ENCODE results near the gene ALB. TPM values are rescaled to one million over a fixed set of nuclear protein-coding genes. Genes with fewer than 3 reads are reported as not detected.

Gene ALB
- total RNA-seq, 1 donor from 2014 or later: 0.09 TPM

- Mint-ChIP-seq H3K4me1 (no peaks in the 10 kb centered on the region), H3K27me3 (ENCODE audit: insufficient read depth, low read depth) (peaks cover 3% of the 10 kb centered on the region), H3K4me3 (no peak overlapping the region), H3K9me3 (no peaks in the 10 kb centered on the region), H3K27ac (no peak overlapping the region), H3K36me3 (no peaks in the 10 kb centered on the region)
- Histone ChIP-seq H3K27me3 (no peaks in the 10 kb centered on the region), H3K4me2 (no peak overlapping the region), H2AFZ (replicated peaks) (no peak overlapping the region), H3F3A (ENCODE audit: low read depth) (no peaks in the 10 kb centered on the region), H3K79me2 (ENCODE audit: low read depth) (no peaks in the 10 kb centered on the region), H4K20me1 (ENCODE audit: low read depth) (no peaks in the 10 kb centered on the region), H3K27ac (no peak overlapping the region), H3K4me3 (no peak overlapping the region), H3K9ac (no peak overlapping the region), H3K4me1 (no peaks in the 10 kb centered on the region), H3K9me3 (ENCODE audit: low read depth) (no peaks in the 10 kb centered on the region), H3K36me3 (no peaks in the 10 kb centered on the region)
- no peak for DNase-seq (ENCODE audit: low spot score)
- no peak for TF ChIP-seq EZH2phosphoT487 (IDR thresholded peaks at IDR 0.05)
- no peak for TF ChIP-seq EZH2 (IDR thresholded peaks at IDR 0.05)
- no peak for TF ChIP-seq CTCF (IDR thresholded peaks at IDR 0.05)
Observed at GRCh38 chr4:73418677-73419076, 14.6 kb downstream of the ALB start.

- H3K27ac Mint-ChIP-seq: no peak overlapping the region
- Histone ChIP-seq H2AFZ (replicated peaks) (no peak overlapping the region), H3K9ac (no peak overlapping the region), H3K4me3 (no peak overlapping the region), H3F3A (ENCODE audit: low read depth) (no peaks in the 10 kb centered on the region), H3K4me1 (no peaks in the 10 kb centered on the region), H3K36me3 (no peaks in the 10 kb centered on the region), H3K9me3 (ENCODE audit: low read depth) (no peaks in the 10 kb centered on the region), H3K4me2 (no peak overlapping the region), H3K79me2 (ENCODE audit: low read depth) (no peaks in the 10 kb centered on the region), H3K27ac (no peak overlapping the region), H3K27me3 (no peaks in the 10 kb centered on the region), H4K20me1 (ENCODE audit: low read depth) (no peaks in the 10 kb centered on the region)
- no peak overlapping the region for H3K4me3 Mint-ChIP-seq
- peaks cover 3% of the 10 kb centered on the region for H3K27me3 Mint-ChIP-seq (ENCODE audit: insufficient read depth, low read depth)
- no peak for DNase-seq (ENCODE audit: low spot score)
- no peaks in the 10 kb centered on the region for H3K4me1 Mint-ChIP-seq
- no peaks in the 10 kb centered on the region for H3K36me3 Mint-ChIP-seq
- H3K9me3 Mint-ChIP-seq: no peaks in the 10 kb centered on the region
- no peak for TF ChIP-seq EZH2phosphoT487 (IDR thresholded peaks at IDR 0.05)
- no peak for TF ChIP-seq CTCF (IDR thresholded peaks at IDR 0.05)
Observed at GRCh38 chr4:73419106-73420038, 15.3 kb downstream of the ALB start.

GRCh38 chr4:73420615-73421014, 16.5 kb downstream of the ALB start:
- Histone ChIP-seq H3K79me2 (ENCODE audit: low read depth) (no peaks in the 10 kb centered on the region), H3K27ac (no peak overlapping the region), H3K27me3 (no peaks in the 10 kb centered on the region), H3K4me3 (no peak overlapping the region), H2AFZ (replicated peaks) (no peak overlapping the region), H3K9ac (no peak overlapping the region), H3K36me3 (no peaks in the 10 kb centered on the region), H3K4me2 (no peak overlapping the region), H4K20me1 (ENCODE audit: low read depth) (no peaks in the 10 kb centered on the region), H3K9me3 (ENCODE audit: low read depth) (no peaks in the 10 kb centered on the region), H3F3A (ENCODE audit: low read depth) (no peaks in the 10 kb centered on the region), H3K4me1 (no peaks in the 10 kb centered on the region)
- no peaks in the 10 kb centered on the region for H3K9me3 Mint-ChIP-seq
- no peak overlapping the region for H3K4me3 Mint-ChIP-seq
- no peak for DNase-seq (ENCODE audit: low spot score)
- TF ChIP-seq EZH2 (IDR thresholded peaks at IDR 0.05) (no peak), EZH2phosphoT487 (IDR thresholded peaks at IDR 0.05) (no peak), CTCF (IDR thresholded peaks at IDR 0.05) (no peak)
- no peak overlapping the region for H3K27ac Mint-ChIP-seq
- peaks cover 5% of the 10 kb centered on the region for H3K27me3 Mint-ChIP-seq (ENCODE audit: insufficient read depth, low read depth)
- no peaks in the 10 kb centered on the region for H3K36me3 Mint-ChIP-seq
- no peaks in the 10 kb centered on the region for H3K4me1 Mint-ChIP-seq

Measured in neural progenitor cell (in vitro differentiated cells).